OCI-LY1 (cell line): Measurements from ENCODE around the gene RPS6KA2.

Experiments
- H2AFZ ChIP-seq: fragments of 200-600 bp; sonication (generic), shearing (Covaris generic); 2 replicates; pipeline ENCODE4 v1.6.0; 2014; ENCODE audit warnings: antibody characterized with exemption, mild to moderate bottlenecking, low read length
- H3F3A ChIP-seq: fragments of 200-600 bp; sonication (generic), shearing (Covaris generic); 2 replicates; pipeline ENCODE4 v1.6.0; 2014; ENCODE audit warnings: mild to moderate bottlenecking, antibody characterized with exemption, low read length, moderate library complexity; ENCODE audit not compliant: insufficient read depth
- H3K27ac ChIP-seq: fragments of 200-600 bp; sonication (generic); 2 replicates; pipeline ENCODE4 v1.5.1; 2014; ENCODE audit warnings: low read length, mixed run types, mild to moderate bottlenecking, low read depth; ENCODE audit not compliant: poor library complexity, severe bottlenecking
- H3K27me3 ChIP-seq: fragments of 200-600 bp; sonication (generic); 2 replicates; pipeline ENCODE4 v1.6.0; 2014; ENCODE audit warnings: antibody characterized with exemption, mild to moderate bottlenecking, low read length, moderate library complexity; ENCODE audit not compliant: insufficient read depth
- H3K36me3 ChIP-seq: fragments of 200-600 bp; sonication (generic); 2 replicates; pipeline ENCODE4 v1.6.1; 2014; ENCODE audit warnings: mild to moderate bottlenecking, antibody characterized with exemption, low read length, moderate library complexity, mixed read lengths; ENCODE audit not compliant: insufficient read depth
- H3K4me1 ChIP-seq: fragments of 200-600 bp; sonication (generic); 2 replicates; pipeline ENCODE4 v1.5.1; 2014; ENCODE audit warnings: mild to moderate bottlenecking, low read length, moderate library complexity; ENCODE audit not compliant: insufficient read depth, severe bottlenecking
- H3K4me2 ChIP-seq: fragments of 200-600 bp; sonication (generic), shearing (Covaris generic); 2 replicates; pipeline ENCODE4 v1.6.1; 2014; ENCODE audit warnings: low read length
- H3K4me3 ChIP-seq: fragments of 200-600 bp; sonication (generic); 2 replicates; pipeline ENCODE4 v1.5.1; 2014; ENCODE audit warnings: low read length, low read depth, mild to moderate bottlenecking, mixed read lengths; ENCODE audit not compliant: poor library complexity, severe bottlenecking
- H3K79me2 ChIP-seq: fragments of 200-600 bp; shearing (Covaris generic); 2 replicates; pipeline ENCODE4 v1.6.1; 2016; ENCODE audit warnings: mixed run types, low read length, mixed read lengths; ENCODE audit not compliant: insufficient read depth
- H3K9ac ChIP-seq: fragments of 200-600 bp; sonication (generic), shearing (Covaris generic); 2 replicates; pipeline ENCODE4 v1.6.1; 2014; ENCODE audit warnings: mild to moderate bottlenecking, low read length, mixed read lengths
- H3K9me2 ChIP-seq: fragments of 200-600 bp; sonication (generic), shearing (Covaris generic); 2 replicates; pipeline ENCODE4 v1.6.1; 2014; ENCODE audit warnings: low read depth, mild to moderate bottlenecking, low read length, mixed read lengths
- H3K9me3 ChIP-seq: fragments of 200-600 bp; shearing (Covaris generic); 2 replicates; pipeline ENCODE4 v1.6.1; 2014; ENCODE audit warnings: low read length, mixed read lengths
- H4K20me1 ChIP-seq: fragments of 200-600 bp; sonication (generic), shearing (Covaris generic); 2 replicates; pipeline ENCODE4 v1.6.0; 2016; ENCODE audit warnings: mild to moderate bottlenecking, low read length; ENCODE audit not compliant: insufficient read depth
- CTCF ChIP-seq: fragments of 200-600 bp; sonication (generic), shearing (Covaris generic); IDR thresholded peaks from 2 replicates; pipeline ENCODE4 v1.5.1; 2017; ENCODE audit warnings: mild to moderate bottlenecking, antibody characterized with exemption, low read length, moderate library complexity, mixed read lengths
- EZH2 ChIP-seq: fragments of 200-600 bp; sonication (generic), shearing (Covaris generic); IDR thresholded peaks from 2 replicates; pipeline ENCODE4 v1.8.0; 2017; ENCODE audit warnings: borderline replicate concordance, mixed run types, mild to moderate bottlenecking, antibody characterized with exemption, low read length, moderate library complexity, mixed read lengths

The RPS6KA2 gene

GRCh38 chr6:166627033-166627874 lies at the start of gene RPS6KA2:
Gene RPS6KA2, minus strand, starts transcription at chr6:166627251. Its CDS starts 232 bp downstream, at chr6:166627019.
- Histone ChIP-seq H3K4me3 (peak within 1 kb of the TSS; percentile 52), H3K27ac (no peak within 1 kb of the TSS), H3K9me2 (no peaks in the 10 kb centered on the region), H3K4me2 (peak within 1 kb of the TSS; percentile 65), H3K36me3 (no peaks in the 10 kb centered on the region), H3K79me2 (no peaks in the 10 kb centered on the region), H3K27me3 (peaks cover 4% of the 10 kb centered on the region; the same call in 1 of the 2 replicates), H3K9ac (no peak within 1 kb of the TSS), H4K20me1 (no peaks in the 10 kb centered on the region), H2AFZ (no peak within 1 kb of the TSS), H3K9me3 (no peaks in the 10 kb centered on the region), H3K4me1 (peaks cover 6% of the 10 kb centered on the region), H3F3A (no peaks in the 10 kb centered on the region)
- TF ChIP-seq EZH2 (no peak), CTCF (no peak)

DNA sequence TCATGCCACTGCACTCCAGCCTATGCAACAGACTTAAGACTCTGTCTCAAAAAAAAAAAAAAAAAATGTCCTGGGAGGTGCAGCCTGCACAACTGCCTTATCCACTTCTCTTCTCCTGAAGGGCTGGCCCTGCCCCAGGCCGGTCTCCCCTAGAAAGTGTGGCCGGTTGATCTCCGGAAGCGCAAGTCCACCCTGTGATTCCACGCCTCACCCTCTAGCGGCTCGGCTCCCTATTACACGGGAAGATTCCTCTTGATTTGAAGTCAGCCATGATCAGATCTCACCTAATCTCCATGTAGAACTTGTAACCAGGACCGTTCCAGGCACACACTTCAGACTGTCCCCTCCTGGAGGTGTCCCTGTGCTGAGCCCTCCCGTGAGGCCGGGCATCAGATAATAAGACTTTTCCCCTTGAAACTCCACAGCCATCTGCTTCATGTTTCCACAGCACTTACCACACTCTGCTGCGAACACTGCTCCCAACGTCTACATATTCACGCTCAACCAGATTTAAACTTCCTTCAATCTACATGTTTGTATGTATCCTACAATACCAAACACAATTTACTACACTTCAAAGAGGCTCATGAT lies 49.3 kb upstream of the RPS6KA2 start:
- H3K9ac ChIP-seq: no peak overlapping the region

DNA sequence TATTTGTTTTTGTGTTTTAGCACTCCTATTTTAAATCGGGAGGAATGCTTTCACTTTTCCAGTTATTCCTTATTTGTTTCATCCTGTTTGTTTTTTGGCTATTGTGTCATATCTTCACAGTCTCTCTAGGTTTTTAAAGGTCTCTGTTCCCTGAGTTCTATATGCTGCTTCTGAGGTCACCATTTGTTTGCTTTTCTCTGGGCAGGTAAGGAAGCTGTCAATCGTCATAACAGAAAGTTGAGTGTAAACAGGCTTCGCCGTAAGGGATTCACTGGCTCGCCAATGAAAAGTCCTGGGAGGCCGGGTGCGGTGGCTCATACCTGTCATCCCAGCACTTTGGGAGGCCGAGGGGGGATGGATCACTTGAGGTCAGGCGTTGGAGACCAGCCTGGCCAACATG lies 48.7 kb upstream of the RPS6KA2 start:
- H2AFZ ChIP-seq: no peak overlapping the region
- H3K4me1 ChIP-seq: no peaks in the 10 kb centered on the region
- no peak overlapping the region for H3K4me3 ChIP-seq
- H3K27ac ChIP-seq: no peak overlapping the region
- no peaks in the 10 kb centered on the region for H3K36me3 ChIP-seq
- TF ChIP-seq CTCF: no peak
- TF ChIP-seq EZH2: no peak
- no peaks in the 10 kb centered on the region for H3K79me2 ChIP-seq
- no peak overlapping the region for H3K4me2 ChIP-seq
- no peaks in the 10 kb centered on the region for H4K20me1 ChIP-seq
- peaks cover 8% of the 10 kb centered on the region; the same call in 1 of the 2 replicates for H3K27me3 ChIP-seq
- no peaks in the 10 kb centered on the region for H3K9me2 ChIP-seq
- H3K9me3 ChIP-seq: no peaks in the 10 kb centered on the region
- H3K9ac ChIP-seq: no peak overlapping the region
- H3F3A ChIP-seq: no peaks in the 10 kb centered on the region

More for the DNA sequence above, 49.3 kb upstream of the RPS6KA2 start:
- H3K79me2 ChIP-seq: no peaks in the 10 kb centered on the region
- no peaks in the 10 kb centered on the region for H4K20me1 ChIP-seq
- H3K4me1 ChIP-seq: no peaks in the 10 kb centered on the region
- no peak for TF ChIP-seq EZH2
- TF ChIP-seq CTCF: no peak
- H3K4me2 ChIP-seq: no peak overlapping the region
- H3F3A ChIP-seq: no peaks in the 10 kb centered on the region
- H2AFZ ChIP-seq: no peak overlapping the region
- peaks cover 3% of the 10 kb centered on the region; the same call in 1 of the 2 replicates for H3K27me3 ChIP-seq
- H3K9me3 ChIP-seq: no peaks in the 10 kb centered on the region
- no peak overlapping the region for H3K27ac ChIP-seq
- no peak overlapping the region for H3K4me3 ChIP-seq
- H3K36me3 ChIP-seq: no peaks in the 10 kb centered on the region
- no peaks in the 10 kb centered on the region for H3K9me2 ChIP-seq
